Fibroblast of peridontal ligament (primary cell): ENCODE measurements around the gene RBM45.
"Not testable (repeated sequence)": the region's sequence is repeated elsewhere in the genome, so short reads cannot be mapped to it uniquely, and the experiment has no call there.

ENCODE experiments used
- DNase-seq: peaks from one replicate; pipeline ENCODE4 v3.0.0-alpha.2; 2010; ENCODE audit errors: extremely low read depth

The RBM45 gene

GRCh38 chr2:178108176-178108575 is 4.1 kb upstream of the RBM45 start:
- DNase-seq, result no peak

GRCh38 chr2:178109813-178110212 is 2.4 kb upstream of the RBM45 start:
- peak; percentile 65 for DNase-seq

DNA sequence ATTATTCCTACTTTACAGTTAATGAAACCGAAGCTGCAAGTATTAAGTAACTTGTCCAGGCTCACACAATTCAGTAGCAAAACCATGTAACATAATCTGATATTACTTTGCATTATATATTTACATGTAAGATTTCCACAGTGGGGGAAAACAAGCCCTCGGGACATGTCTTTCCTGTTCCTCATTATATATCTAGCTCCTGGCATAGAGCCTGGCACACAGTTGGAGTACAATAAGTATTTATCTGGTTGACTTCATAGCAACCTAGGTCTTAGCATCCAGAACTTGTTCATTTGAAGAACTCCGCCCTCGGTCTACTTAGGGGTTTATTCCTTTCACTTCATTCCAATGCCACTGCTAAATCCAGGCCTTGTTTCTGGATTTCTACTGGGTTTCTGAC is 1.6 kb upstream of the RBM45 start:
- DNase-seq, result no peak

GRCh38 chr2:178111743-178112142 is 494 bp upstream of the RBM45 start:
- no peak for DNase-seq

DNA sequence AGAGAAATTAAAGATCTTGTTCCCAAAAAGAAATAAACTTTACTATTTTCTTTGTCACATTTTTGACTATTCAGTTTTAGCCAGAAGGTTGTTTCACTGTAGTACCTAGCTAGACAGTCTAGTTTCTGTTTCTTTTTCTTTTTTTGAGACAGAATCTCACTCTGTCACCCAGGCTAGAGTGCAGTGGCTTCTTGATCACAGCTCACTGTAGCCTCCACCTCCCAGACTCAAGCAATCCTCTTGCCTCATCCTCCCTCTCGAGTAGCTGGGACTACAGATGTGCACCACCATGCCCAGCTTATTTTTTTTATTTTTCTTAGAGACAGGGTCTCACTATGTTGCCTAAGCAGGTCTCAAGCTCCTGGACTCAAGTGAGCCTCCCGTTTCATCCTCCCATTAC is 2.2 kb downstream of the RBM45 start:
- DNase-seq, result no peak

DNA sequence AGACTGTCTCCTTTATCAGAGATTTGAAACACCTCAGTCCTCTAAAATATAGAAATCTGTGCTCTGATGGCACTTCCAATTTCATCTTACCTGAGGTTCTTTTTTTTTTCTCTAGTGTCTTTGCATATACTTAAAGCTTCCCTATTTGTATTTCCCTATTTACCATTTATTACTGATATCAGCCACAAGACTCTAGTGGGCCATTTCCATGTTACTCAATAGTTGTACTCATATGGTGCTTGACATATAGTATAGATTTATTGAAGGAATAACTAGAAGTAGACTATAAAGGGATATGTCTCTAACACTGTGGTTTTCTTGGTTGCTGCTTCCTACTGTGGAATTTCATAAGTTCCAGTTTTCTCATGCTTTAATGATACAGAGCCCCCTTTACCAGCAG is 3.0 kb downstream of the RBM45 start:
- DNase-seq, result no peak

DNA sequence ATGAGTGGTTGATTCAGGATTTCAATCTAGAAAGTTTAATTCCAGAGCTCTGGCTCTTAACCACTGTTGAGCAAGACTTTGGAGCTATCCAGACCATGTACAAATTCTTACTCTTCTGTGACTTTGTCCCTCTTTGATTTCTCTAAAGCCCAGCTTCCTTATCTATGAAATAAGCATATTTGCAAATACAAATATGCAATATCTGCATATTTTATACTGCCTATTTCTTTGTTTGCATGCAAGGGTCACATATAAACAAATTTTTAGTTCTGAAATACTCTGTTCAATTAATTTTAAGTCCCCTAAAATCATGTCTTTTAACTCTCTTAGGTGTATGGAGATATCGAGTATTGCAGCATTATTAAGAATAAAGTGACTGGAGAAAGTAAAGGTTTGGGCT is 5.5 kb downstream of the RBM45 start:
- DNase-seq, result no peak

- DNase-seq, result no peak
Measured at GRCh38 chr2:178119179-178119922, 7.1 kb downstream of the RBM45 start.

DNA sequence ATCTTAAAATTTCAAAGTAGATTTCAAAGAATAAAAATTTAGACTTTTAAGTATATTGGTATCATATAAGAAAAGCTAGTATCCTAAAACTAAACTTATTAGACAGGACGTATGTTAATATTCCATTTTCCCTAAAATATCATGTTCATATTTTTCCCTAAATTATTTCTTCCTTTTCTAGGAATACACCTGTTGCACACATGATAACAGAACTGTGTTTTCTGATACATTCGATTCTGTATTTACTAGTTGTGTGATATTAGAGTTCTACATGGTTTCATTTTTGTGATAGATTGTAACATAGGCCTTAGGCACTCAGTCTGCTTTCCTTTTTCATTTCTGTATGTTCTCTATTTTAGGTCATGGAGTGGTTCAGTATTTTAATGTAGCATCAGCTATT is 10.9 kb downstream of the RBM45 start:
- no peak for DNase-seq

DNA sequence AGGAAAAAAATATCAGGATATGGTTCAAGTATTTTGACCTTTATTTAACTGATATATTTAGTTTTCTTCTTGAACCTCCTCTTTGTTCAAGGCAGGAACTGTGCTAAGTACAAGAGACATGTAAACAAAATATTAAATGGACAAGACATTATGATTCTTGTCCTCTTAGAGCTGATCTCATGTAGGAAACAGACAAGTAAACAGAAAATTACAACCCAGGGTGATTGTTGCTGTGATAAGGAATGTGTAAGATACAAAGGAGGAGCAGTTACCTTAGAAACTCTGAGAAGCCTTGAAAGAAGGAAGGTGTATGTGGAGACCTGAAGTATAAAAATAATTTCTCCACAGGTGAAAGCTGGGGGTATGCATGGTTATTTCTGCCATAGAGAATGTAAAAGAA is 12.9 kb downstream of the RBM45 start:
- DNase-seq, result no peak

DNA sequence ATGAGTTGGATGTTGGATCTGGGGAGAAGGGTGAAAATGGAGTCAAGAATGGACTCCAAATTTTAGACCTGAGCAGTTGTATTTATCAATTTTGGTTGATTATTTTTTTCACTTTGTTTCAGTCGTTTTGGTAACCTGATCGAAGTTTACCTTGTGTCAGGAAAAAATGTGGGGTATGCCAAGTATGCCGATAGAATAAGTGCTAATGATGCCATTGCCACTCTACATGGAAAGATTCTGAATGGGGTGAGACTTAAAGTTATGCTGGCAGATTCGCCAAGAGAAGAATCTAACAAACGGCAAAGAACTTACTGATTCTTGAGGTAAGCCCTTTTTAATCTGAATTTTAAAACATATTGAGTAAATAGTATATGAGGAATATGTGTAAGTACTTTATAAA is 13.6 kb downstream of the RBM45 start:
- DNase-seq, result no peak

- no peak for DNase-seq
Measured at GRCh38 chr2:178128836-178129630, 16.8 kb downstream of the RBM45 start.

DNA sequence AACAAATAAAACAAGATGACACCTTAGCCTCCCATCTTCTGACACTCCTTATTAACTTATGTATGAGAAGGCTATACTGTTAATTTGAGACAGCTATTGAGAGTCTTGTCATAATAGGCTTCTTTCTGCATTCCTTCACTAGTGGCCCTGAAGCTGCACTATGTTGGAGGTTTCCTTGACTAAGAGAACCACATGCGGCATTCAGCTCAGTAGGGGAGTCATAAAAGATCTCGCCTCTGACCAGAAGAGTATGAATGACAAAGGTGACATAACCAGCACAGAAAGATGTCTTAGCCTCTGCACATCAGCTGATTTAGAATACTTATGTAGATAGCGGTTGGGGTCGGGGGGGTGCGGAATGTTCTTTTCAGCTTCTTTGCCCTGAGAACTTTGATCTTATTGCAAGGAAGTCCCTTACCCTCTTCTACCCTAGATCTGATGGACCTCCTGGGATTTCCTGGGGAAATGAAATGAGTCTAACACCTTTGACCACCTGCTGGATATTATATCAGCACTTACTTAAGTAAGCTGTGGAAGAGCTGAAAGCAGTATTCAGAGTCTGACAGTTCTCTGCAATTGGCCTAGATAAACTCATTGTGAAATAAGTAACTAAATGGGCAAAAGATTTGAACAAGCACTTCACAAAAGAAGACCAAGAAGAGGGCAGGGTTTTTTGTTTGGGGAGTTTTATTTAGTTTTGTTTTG is 24.2 kb downstream of the RBM45 start:
- no peak for DNase-seq

DNA sequence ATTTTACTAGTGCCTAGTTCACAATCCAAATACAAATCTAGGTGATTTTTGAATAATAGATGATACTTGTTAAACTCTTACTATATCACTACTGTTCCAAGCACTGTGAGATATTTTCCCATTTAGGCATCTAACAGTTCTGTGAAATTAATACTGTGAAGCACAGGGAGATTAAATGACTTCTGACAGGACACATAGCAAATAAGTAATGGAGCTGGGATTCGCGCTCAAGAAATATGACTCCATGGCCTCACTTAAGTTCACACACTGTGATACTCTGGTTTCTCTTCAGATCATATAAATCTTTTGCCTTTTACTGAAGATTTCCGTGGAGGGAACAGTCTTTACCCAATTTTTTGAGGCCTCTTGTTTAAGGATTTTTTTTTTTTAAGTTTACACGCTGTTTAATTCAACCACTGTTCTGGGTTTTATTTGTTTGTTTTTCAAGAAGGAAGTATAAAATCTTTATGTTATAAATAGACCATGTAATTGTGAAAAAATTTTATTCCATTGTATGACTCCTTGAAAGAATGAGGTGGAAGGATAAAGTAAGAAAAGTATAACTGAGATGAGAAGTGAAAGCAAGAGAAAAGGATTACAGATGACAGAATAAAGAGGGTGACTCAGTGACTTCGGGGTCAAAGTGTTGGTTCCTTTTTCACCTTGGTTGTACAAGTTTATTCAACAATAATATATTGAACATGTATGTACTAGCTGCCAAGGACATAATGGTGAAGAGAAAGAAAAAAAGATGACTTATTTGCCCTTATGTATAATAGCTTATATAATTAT is 30.2 kb downstream of the RBM45 start:
- peak; percentile 17 for DNase-seq

- DNase-seq, result no peak
Measured at GRCh38 chr2:178143481-178143880, 31.2 kb downstream of the RBM45 start.

DNA sequence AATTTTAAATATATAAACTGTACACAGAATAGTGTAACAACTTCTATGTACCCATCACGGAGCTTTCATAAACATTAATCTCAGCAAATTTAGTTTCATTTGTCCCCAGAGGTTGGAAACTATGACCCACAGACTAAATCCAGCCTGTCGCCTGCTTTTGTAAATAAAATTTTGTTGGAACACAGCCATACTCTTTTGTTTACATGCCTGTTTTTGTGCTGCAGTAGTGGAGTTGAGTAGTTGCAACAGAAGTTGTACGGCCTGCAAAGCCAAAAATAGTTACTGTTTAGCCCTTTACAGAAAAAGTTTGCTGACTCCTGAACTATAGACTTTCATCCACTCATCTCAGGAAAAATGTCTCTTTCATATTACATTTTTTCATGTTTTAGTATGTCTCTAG is 39.8 kb downstream of the RBM45 start:
- peak; percentile 38 for DNase-seq

- DNase-seq, result no peak
Measured at GRCh38 chr2:178152542-178152941, 40.3 kb downstream of the RBM45 start.

- no peak for DNase-seq
Measured at GRCh38 chr2:178152977-178153376, 40.7 kb downstream of the RBM45 start.

GRCh38 chr2:178153878-178154277 is 41.6 kb downstream of the RBM45 start:
- not testable (repeated sequence) for DNase-seq

DNA sequence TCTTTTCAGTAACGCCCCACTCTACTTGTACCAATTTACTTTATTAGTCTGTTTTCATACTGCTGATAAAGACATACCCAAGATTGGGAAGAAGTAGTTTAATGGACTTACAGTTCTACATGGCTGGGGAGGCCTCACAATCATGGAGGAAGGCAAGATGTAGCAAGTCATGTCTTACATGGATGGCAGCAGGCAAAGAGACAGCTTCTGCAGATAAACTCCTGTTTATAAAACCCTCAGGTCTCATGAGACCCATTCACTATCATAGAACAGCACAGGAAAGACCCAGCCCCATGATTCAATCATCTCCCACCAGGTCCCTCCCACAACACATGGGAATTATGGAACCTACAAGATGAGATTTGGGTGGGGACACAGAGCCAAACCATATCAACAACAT is 43.3 kb downstream of the RBM45 start:
- no peak for DNase-seq

- DNase-seq, result no peak
Measured at GRCh38 chr2:178157574-178157973, 45.3 kb downstream of the RBM45 start.

- DNase-seq, result no peak
Measured at GRCh38 chr2:178159966-178160365, 47.7 kb downstream of the RBM45 start.
